K562 (cell line): ENCODE measurements around the gene SLC25A36. TPM values are rescaled to one million over a fixed set of nuclear protein-coding genes. Genes with fewer than 3 reads are reported as not detected.
A peak's percentile ranks its signal among the peaks of the same experiment; 100 is the strongest.

Experiments
- CEBPG ChIP-seq, 3 experiments: fragments of 200-800 bp in 1 of 3; sonication (Bioruptor generic) in 1 of 3; sonication (generic) in 1 of 3; formaldehyde crosslinking in 1 of 3; IDR thresholded peaks in 2 of 3; conservative IDR thresholded peaks in 1 of 3; 2 replicates each; pipeline versions ENCODE4 v1.6.1 to v1.8.0; 2016 to 2022; ENCODE audit warnings: missing compliant biosample characterization in 2 of 3, missing genetic modification characterization in 2 of 3, mild to moderate bottlenecking in 1 of 3, missing genetic modification reagents in 1 of 3
- JUND ChIP-seq, 2 experiments: IDR thresholded peaks; 2 replicates in 1 of 2; 3 replicates in 1 of 2; pipeline ENCODE4 v1.6.1; 2011; ENCODE audit warnings: borderline replicate concordance in 2 of 2, low read depth in 2 of 2, low read length in 2 of 2, improper control_type of control experiment in 1 of 2, missing biosample characterization in 1 of 2, missing genetic modification characterization in 1 of 2, missing genetic modification reagents in 1 of 2
- NFIX ChIP-seq: fragments of 250-450 bp; sonication (Bioruptor Pico); IDR thresholded peaks from 2 replicates; pipeline ENCODE4 v1.4.0; 2020; ENCODE audit warnings: low read depth, mild to moderate bottlenecking, moderate library complexity
- PYGO2 ChIP-seq: fragments of 450-650 bp; IDR thresholded peaks from 2 replicates; pipeline ENCODE4 v1.6.1; 2016; ENCODE audit warnings: mild to moderate bottlenecking, missing genetic modification characterization, moderate library complexity, missing compliant biosample characterization
- RAD21 ChIP-seq, 2 experiments: fragments of 250-450 bp in 1 of 2; fragments of 450-650 bp in 1 of 2; sonication (Bioruptor Pico) in 1 of 2; formaldehyde crosslinking in 1 of 2; IDR thresholded peaks in 1 of 2; conservative IDR thresholded peaks in 1 of 2; 2 replicates each; pipeline versions ENCODE4 v1.4.0 to v1.8.0; 2020 to 2022; ENCODE audit warnings: mild to moderate bottlenecking in 2 of 2, moderate library complexity in 1 of 2
- RBFOX2 ChIP-seq: fragments of 200-400 bp; formaldehyde crosslinking; IDR thresholded peaks from 2 replicates; pipeline ENCODE4 v1.6.1; 2017; ENCODE audit warnings: low read depth, mild to moderate bottlenecking, low read length, moderate library complexity
- SMARCE1 ChIP-seq: fragments of 450-650 bp; IDR thresholded peaks from 2 replicates; pipeline ENCODE4 v1.7.1; 2016; ENCODE audit warnings: mild to moderate bottlenecking
- ZNF23 ChIP-seq: fragments of 250-450 bp; sonication (Bioruptor Pico); IDR thresholded peaks from 2 replicates; pipeline ENCODE4 v1.4.0; 2020; ENCODE audit warnings: mild to moderate bottlenecking
- ZNF41 ChIP-seq: fragments of 250-450 bp; sonication (Bioruptor Pico); conservative IDR thresholded peaks from 2 replicates; pipeline ENCODE4 v1.4.0; 2020; ENCODE audit warnings: mild to moderate bottlenecking
- polyA plus RNA-seq, 8 experiments: library from polyadenylated mRNA; depleted of rRNA in 4 of 8; stranded (reverse) in 5 of 8; unstranded in 3 of 8; fragments of >200 nt; fragmentation: Nextera tagmentation in 2 of 8; fragmentation: Illumina TruSeq in 1 of 8; extraction: Ambion mirVana in 2 of 8; extraction: Trizol in 1 of 8; gene quantifications; 2 replicates each; pipeline versions ENCODE4 v1.2.1 to v1.2.3, GENCODE V29; 2011 to 2014; ENCODE audit warnings: inconsistent platforms in 1 of 8, missing spikeins in 1 of 8
- total RNA-seq, 7 experiments: library from RNA; depleted of rRNA in 6 of 7; stranded (reverse); fragments of >200 nt in 6 of 7; fragmentation: Illumina TruSeq in 2 of 7; extraction: Trizol in 2 of 7; gene quantifications; 2 replicates each; pipeline versions ENCODE4 v1.2.1 to v1.2.3, GENCODE V29; 2011 to 2021; ENCODE audit warnings: low replicate concordance in 1 of 7
- TF ChIP-seq, protein P1 (sequence below): fragments of 200-600 bp; sonication (generic); IDR thresholded peaks from one replicate; pipeline ENCODE4 v1.6.1; 2012; ENCODE audit warnings: mild to moderate bottlenecking, low read depth, low read length, inconsistent platforms
- TF ChIP-seq, protein P2 (sequence below): fragments of 250-450 bp; sonication (Bioruptor Pico); IDR thresholded peaks from 2 replicates; pipeline ENCODE4 v1.5.0; 2021
- TF ChIP-seq, protein P3 (sequence below): fragments of 450-650 bp; formaldehyde crosslinking; IDR thresholded peaks from 2 replicates; pipeline ENCODE4 v1.4.0; 2020; ENCODE audit warnings: mild to moderate bottlenecking, moderate library complexity

The SLC25A36 gene
- total and polyA plus RNA-seq, 9 of the 15 experiments (the other 6 are each of a cell fraction or from before 2014, with no cell fraction given): 12.0 to 95.3 (median 43.3) TPM

GRCh38 chr3:141000027-141000663, 58.5 kb downstream of the SLC25A36 start (continued):
- TF ChIP-seq, protein P1, sequence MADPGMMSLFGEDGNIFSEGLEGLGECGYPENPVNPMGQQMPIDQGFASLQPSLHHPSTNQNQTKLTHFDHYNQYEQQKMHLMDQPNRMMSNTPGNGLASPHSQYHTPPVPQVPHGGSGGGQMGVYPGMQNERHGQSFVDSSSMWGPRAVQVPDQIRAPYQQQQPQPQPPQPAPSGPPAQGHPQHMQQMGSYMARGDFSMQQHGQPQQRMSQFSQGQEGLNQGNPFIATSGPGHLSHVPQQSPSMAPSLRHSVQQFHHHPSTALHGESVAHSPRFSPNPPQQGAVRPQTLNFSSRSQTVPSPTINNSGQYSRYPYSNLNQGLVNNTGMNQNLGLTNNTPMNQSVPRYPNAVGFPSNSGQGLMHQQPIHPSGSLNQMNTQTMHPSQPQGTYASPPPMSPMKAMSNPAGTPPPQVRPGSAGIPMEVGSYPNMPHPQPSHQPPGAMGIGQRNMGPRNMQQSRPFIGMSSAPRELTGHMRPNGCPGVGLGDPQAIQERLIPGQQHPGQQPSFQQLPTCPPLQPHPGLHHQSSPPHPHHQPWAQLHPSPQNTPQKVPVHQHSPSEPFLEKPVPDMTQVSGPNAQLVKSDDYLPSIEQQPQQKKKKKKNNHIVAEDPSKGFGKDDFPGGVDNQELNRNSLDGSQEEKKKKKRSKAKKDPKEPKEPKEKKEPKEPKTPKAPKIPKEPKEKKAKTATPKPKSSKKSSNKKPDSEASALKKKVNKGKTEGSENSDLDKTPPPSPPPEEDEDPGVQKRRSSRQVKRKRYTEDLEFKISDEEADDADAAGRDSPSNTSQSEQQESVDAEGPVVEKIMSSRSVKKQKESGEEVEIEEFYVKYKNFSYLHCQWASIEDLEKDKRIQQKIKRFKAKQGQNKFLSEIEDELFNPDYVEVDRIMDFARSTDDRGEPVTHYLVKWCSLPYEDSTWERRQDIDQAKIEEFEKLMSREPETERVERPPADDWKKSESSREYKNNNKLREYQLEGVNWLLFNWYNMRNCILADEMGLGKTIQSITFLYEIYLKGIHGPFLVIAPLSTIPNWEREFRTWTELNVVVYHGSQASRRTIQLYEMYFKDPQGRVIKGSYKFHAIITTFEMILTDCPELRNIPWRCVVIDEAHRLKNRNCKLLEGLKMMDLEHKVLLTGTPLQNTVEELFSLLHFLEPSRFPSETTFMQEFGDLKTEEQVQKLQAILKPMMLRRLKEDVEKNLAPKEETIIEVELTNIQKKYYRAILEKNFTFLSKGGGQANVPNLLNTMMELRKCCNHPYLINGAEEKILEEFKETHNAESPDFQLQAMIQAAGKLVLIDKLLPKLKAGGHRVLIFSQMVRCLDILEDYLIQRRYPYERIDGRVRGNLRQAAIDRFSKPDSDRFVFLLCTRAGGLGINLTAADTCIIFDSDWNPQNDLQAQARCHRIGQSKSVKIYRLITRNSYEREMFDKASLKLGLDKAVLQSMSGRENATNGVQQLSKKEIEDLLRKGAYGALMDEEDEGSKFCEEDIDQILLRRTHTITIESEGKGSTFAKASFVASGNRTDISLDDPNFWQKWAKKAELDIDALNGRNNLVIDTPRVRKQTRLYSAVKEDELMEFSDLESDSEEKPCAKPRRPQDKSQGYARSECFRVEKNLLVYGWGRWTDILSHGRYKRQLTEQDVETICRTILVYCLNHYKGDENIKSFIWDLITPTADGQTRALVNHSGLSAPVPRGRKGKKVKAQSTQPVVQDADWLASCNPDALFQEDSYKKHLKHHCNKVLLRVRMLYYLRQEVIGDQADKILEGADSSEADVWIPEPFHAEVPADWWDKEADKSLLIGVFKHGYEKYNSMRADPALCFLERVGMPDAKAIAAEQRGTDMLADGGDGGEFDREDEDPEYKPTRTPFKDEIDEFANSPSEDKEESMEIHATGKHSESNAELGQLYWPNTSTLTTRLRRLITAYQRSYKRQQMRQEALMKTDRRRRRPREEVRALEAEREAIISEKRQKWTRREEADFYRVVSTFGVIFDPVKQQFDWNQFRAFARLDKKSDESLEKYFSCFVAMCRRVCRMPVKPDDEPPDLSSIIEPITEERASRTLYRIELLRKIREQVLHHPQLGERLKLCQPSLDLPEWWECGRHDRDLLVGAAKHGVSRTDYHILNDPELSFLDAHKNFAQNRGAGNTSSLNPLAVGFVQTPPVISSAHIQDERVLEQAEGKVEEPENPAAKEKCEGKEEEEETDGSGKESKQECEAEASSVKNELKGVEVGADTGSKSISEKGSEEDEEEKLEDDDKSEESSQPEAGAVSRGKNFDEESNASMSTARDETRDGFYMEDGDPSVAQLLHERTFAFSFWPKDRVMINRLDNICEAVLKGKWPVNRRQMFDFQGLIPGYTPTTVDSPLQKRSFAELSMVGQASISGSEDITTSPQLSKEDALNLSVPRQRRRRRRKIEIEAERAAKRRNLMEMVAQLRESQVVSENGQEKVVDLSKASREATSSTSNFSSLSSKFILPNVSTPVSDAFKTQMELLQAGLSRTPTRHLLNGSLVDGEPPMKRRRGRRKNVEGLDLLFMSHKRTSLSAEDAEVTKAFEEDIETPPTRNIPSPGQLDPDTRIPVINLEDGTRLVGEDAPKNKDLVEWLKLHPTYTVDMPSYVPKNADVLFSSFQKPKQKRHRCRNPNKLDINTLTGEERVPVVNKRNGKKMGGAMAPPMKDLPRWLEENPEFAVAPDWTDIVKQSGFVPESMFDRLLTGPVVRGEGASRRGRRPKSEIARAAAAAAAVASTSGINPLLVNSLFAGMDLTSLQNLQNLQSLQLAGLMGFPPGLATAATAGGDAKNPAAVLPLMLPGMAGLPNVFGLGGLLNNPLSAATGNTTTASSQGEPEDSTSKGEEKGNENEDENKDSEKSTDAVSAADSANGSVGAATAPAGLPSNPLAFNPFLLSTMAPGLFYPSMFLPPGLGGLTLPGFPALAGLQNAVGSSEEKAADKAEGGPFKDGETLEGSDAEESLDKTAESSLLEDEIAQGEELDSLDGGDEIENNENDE: no peak
- no peak for TF ChIP-seq JUND (IDR thresholded peaks at IDR 0.05; ENCODE audit: borderline replicate concordance, low read depth, low read length)
- TF ChIP-seq JUND (tag; IDR thresholded peaks at IDR 0.05; ENCODE audit: borderline replicate concordance, low read depth, low read length): 0 out of 3 replicates have a peak, but pooled peaks have one; percentile 18
- TF ChIP-seq CEBPG (CRISPR knock-in tag; IDR thresholded peaks at IDR 0.05): no peak
- no peak for TF ChIP-seq CEBPG (tag; conservative IDR thresholded peaks at IDR 0.05 in 1 of 2, IDR thresholded peaks at IDR 0.05 in 1 of 2)
- TF ChIP-seq, protein P2, sequence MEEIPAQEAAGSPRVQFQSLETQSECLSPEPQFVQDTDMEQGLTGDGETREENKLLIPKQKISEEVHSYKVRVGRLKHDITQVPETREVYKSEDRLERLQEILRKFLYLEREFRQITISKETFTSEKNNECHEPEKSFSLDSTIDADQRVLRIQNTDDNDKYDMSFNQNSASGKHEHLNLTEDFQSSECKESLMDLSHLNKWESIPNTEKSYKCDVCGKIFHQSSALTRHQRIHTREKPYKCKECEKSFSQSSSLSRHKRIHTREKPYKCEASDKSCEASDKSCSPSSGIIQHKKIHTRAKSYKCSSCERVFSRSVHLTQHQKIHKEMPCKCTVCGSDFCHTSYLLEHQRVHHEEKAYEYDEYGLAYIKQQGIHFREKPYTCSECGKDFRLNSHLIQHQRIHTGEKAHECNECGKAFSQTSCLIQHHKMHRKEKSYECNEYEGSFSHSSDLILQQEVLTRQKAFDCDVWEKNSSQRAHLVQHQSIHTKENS (CRISPR knock-in tag): no peak
- no peak for TF ChIP-seq NFIX (CRISPR knock-in tag)
- no peak for TF ChIP-seq SMARCE1
- no peak for TF ChIP-seq ZNF23 (CRISPR knock-in tag)
- no peak for TF ChIP-seq RBFOX2
- TF ChIP-seq, protein P3, sequence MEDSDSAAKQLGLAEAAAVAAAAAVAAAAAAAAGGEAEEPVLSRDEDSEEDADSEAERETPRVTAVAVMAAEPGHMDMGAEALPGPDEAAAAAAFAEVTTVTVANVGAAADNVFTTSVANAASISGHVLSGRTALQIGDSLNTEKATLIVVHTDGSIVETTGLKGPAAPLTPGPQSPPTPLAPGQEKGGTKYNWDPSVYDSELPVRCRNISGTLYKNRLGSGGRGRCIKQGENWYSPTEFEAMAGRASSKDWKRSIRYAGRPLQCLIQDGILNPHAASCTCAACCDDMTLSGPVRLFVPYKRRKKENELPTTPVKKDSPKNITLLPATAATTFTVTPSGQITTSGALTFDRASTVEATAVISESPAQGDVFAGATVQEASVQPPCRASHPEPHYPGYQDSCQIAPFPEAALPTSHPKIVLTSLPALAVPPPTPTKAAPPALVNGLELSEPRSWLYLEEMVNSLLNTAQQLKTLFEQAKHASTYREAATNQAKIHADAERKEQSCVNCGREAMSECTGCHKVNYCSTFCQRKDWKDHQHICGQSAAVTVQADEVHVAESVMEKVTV: peak; percentile 45
- peak; percentile 76 to 77 for TF ChIP-seq RAD21 (CRISPR knock-in tag; conservative IDR thresholded peaks at IDR 0.05 in 1 of 2, IDR thresholded peaks at IDR 0.05 in 1 of 2)
- no peak for TF ChIP-seq ZNF41 (CRISPR knock-in tag)
- no peak for TF ChIP-seq PYGO2
